Brain microvascular endothelial cell (primary cell): Measurements from ENCODE around the gene PTPN12.
"Not testable (repeated sequence)": the region's sequence is repeated elsewhere in the genome, so short reads cannot be mapped to it uniquely, and the experiment has no call there.

Experiments
- DNase-seq: peaks from one replicate; pipeline ENCODE4 v3.0.0-alpha.2; 2020
- H3K27ac ChIP-seq: fragments of 250-450 bp; sonication (Bioruptor Pico); 2 replicates; pipeline ENCODE4 v1.5.1; 2020; ENCODE audit warnings: mild to moderate bottlenecking, moderate library complexity
- H3K27me3 ChIP-seq: fragments of 250-450 bp; sonication (Bioruptor Pico); replicated peaks from 2 replicates; pipeline ENCODE4 v1.5.1; 2020; ENCODE audit warnings: mild to moderate bottlenecking
- H3K36me3 ChIP-seq: fragments of 250-450 bp; sonication (Bioruptor Pico); replicated peaks from 2 replicates; pipeline ENCODE4 v1.5.1; 2020; ENCODE audit warnings: mild to moderate bottlenecking
- H3K4me3 ChIP-seq: 2 replicates; pipeline ENCODE4 v1.5.1; 2011; ENCODE audit warnings: low read depth, mild to moderate bottlenecking, control low read depth, low read length, moderate library complexity
- CTCF ChIP-seq: IDR thresholded peaks from 2 replicates; pipeline ENCODE4 v1.5.1; 2011; ENCODE audit warnings: low read depth, mild to moderate bottlenecking, moderate library complexity, low read length, control low read depth, inconsistent platforms; ENCODE audit errors: missing control alignments
- in situ Hi-C: cut with HindIII; loops from 2 replicates; pipeline ENCODE4 v1.10.0; 2017; ENCODE audit warnings: low sequenced_read_pairs, low pct_ligation_motif_present

The PTPN12 gene

GRCh38 chr7:77504951-77505350, 32.1 kb upstream of the PTPN12 start:
- H3K27ac ChIP-seq = no peak overlapping the region
- DNase-seq = no peak
- H3K27me3 ChIP-seq = no peaks in the 10 kb centered on the region
- H3K4me3 ChIP-seq = no peak overlapping the region
- no peaks in the 10 kb centered on the region for H3K36me3 ChIP-seq
- no peak for TF ChIP-seq CTCF
- in situ Hi-C loops = no loop called here

GRCh38 chr7:77506899-77507298, 30.2 kb upstream of the PTPN12 start:
- H3K27me3 ChIP-seq = no peaks in the 10 kb centered on the region
- H3K4me3 ChIP-seq = no peak overlapping the region
- DNase-seq = no peak
- no peaks in the 10 kb centered on the region for H3K36me3 ChIP-seq
- in situ Hi-C loops = no loop called here
- H3K27ac ChIP-seq = no peak overlapping the region
- no peak for TF ChIP-seq CTCF

- H3K27ac ChIP-seq, H3K27me3 ChIP-seq, DNase-seq, in situ Hi-C loops, H3K36me3 ChIP-seq, H3K4me3 ChIP-seq: not testable (repeated sequence)
These were observed 24.0 kb upstream of the PTPN12 start for GRCh38 chr7:77513002-77513670.

- DNase-seq = no peak
- Histone ChIP-seq H3K27me3 (no peaks in the 10 kb centered on the region), H3K4me3 (no peak overlapping the region), H3K27ac (no peak overlapping the region), H3K36me3 (no peaks in the 10 kb centered on the region)
- in situ Hi-C loops = no loop called here
- no peak for TF ChIP-seq CTCF
These were observed 21.0 kb upstream of the PTPN12 start for GRCh38 chr7:77516085-77516484.

GRCh38 chr7:77520261-77520660, 16.8 kb upstream of the PTPN12 start:
- in situ Hi-C loops = no loop called here
- Histone ChIP-seq H3K36me3 (no peaks in the 10 kb centered on the region), H3K27ac (no peak overlapping the region), H3K27me3 (no peaks in the 10 kb centered on the region), H3K4me3 (no peak overlapping the region)
- DNase-seq = no peak
- TF ChIP-seq CTCF = no peak

- H3K36me3 ChIP-seq, DNase-seq, H3K27me3 ChIP-seq, in situ Hi-C loops, H3K27ac ChIP-seq, H3K4me3 ChIP-seq: not testable (repeated sequence)
These were observed 15.6 kb upstream of the PTPN12 start for GRCh38 chr7:77521537-77521936.

- DNase-seq = no peak
- Histone ChIP-seq H3K36me3 (no peaks in the 10 kb centered on the region), H3K27ac (no peak overlapping the region), H3K4me3 (no peak overlapping the region), H3K27me3 (no peaks in the 10 kb centered on the region)
- in situ Hi-C loops = no loop called here
- no peak for TF ChIP-seq CTCF
These were observed 12.4 kb upstream of the PTPN12 start for GRCh38 chr7:77524731-77525130.
